Measurements from ENCODE around the gene LPCAT1. TPM values are rescaled to one million over a fixed set of nuclear protein-coding genes. Genes with fewer than 3 reads are reported as not detected.

The LPCAT1 gene
- total RNA-seq, 4 donors from 2014 or later, result 8.8 to 59.4 (median 28.5) TPM

GRCh38 chr5:1419476-1420210 lies 104.1 kb downstream of the LPCAT1 start:
- H3K36me3 ChIP-seq, result no peaks in the 10 kb centered on the region
- H3K27me3 ChIP-seq, result no peaks in the 10 kb centered on the region
- peak in 2 of 3 donors; percentile 27 to 29 for DNase-seq
- no peak for TF ChIP-seq CTCF (IDR thresholded peaks at IDR 0.05)
- no peak for TF ChIP-seq POLR2A (IDR thresholded peaks at IDR 0.05)
- H3K27ac ChIP-seq, result no peak overlapping the region
- no peaks in the 10 kb centered on the region for H3K4me1 ChIP-seq
- H3K9me3 ChIP-seq, result no peaks in the 10 kb centered on the region
- no peak overlapping the region for H3K4me3 ChIP-seq

- Histone ChIP-seq H3K4me1 (no peaks in the 10 kb centered on the region), H3K27ac (no peak overlapping the region), H3K4me3 (no peak overlapping the region), H3K36me3 (no peaks in the 10 kb centered on the region), H3K27me3 (no peaks in the 10 kb centered on the region), H3K9me3 (no peaks in the 10 kb centered on the region)
- TF ChIP-seq POLR2A (IDR thresholded peaks at IDR 0.05) (no peak), CTCF (IDR thresholded peaks at IDR 0.05) (no peak)
- DNase-seq, result no peak
Measured at GRCh38 chr5:1418921-1419280, 104.9 kb downstream of the LPCAT1 start.

GRCh38 chr5:1418238-1418920 lies 105.4 kb downstream of the LPCAT1 start:
- DNase-seq, result no peak
- H3K9me3 ChIP-seq, result no peaks in the 10 kb centered on the region
- no peaks in the 10 kb centered on the region for H3K36me3 ChIP-seq
- no peaks in the 10 kb centered on the region for H3K4me1 ChIP-seq
- TF ChIP-seq CTCF (IDR thresholded peaks at IDR 0.05), result no peak
- TF ChIP-seq POLR2A (IDR thresholded peaks at IDR 0.05), result no peak
- H3K27me3 ChIP-seq, result no peaks in the 10 kb centered on the region
- H3K4me3 ChIP-seq, result no peak overlapping the region
- no peak overlapping the region for H3K27ac ChIP-seq

- DNase-seq, result peak in 2 of 3 donors; percentile 34
- H3K36me3 ChIP-seq, result no peaks in the 10 kb centered on the region
- TF ChIP-seq POLR2A (IDR thresholded peaks at IDR 0.05), result no peak
- TF ChIP-seq CTCF (IDR thresholded peaks at IDR 0.05), result no peak
Measured at GRCh38 chr5:1417586-1418225, 106.1 kb downstream of the LPCAT1 start.

GRCh38 chr5:1416856-1417469 lies 106.8 kb downstream of the LPCAT1 start:
- H3K4me3 ChIP-seq, result no peak overlapping the region
- no peaks in the 10 kb centered on the region for H3K4me1 ChIP-seq
- peak in 2 of 3 donors; percentile 11 to 38 for DNase-seq
- H3K9me3 ChIP-seq, result no peaks in the 10 kb centered on the region
- H3K36me3 ChIP-seq, result no peaks in the 10 kb centered on the region
- TF ChIP-seq CTCF (IDR thresholded peaks at IDR 0.05) (no peak), POLR2A (IDR thresholded peaks at IDR 0.05) (no peak)
- no peaks in the 10 kb centered on the region for H3K27me3 ChIP-seq
- no peak overlapping the region for H3K27ac ChIP-seq

More at GRCh38 chr5:1417586-1418225, 106.1 kb downstream of the LPCAT1 start:
- Histone ChIP-seq H3K4me3 (no peak overlapping the region), H3K27ac (no peak overlapping the region), H3K27me3 (no peaks in the 10 kb centered on the region), H3K9me3 (no peaks in the 10 kb centered on the region), H3K4me1 (no peaks in the 10 kb centered on the region)

All from Peyer's patch (tissue), 4 donors.